HG02885 (cell line): ENCODE results near the gene KRT86.

Experiments
- ATAC-seq: cut with Tn5 transposase; IDR thresholded peaks from one replicate; pipeline ENCODE4 v1.9.1; 2021; ENCODE audit warnings: mild to moderate bottlenecking; ENCODE audit not compliant: unreplicated experiment, poor library complexity

KRT86 gene

DNA sequence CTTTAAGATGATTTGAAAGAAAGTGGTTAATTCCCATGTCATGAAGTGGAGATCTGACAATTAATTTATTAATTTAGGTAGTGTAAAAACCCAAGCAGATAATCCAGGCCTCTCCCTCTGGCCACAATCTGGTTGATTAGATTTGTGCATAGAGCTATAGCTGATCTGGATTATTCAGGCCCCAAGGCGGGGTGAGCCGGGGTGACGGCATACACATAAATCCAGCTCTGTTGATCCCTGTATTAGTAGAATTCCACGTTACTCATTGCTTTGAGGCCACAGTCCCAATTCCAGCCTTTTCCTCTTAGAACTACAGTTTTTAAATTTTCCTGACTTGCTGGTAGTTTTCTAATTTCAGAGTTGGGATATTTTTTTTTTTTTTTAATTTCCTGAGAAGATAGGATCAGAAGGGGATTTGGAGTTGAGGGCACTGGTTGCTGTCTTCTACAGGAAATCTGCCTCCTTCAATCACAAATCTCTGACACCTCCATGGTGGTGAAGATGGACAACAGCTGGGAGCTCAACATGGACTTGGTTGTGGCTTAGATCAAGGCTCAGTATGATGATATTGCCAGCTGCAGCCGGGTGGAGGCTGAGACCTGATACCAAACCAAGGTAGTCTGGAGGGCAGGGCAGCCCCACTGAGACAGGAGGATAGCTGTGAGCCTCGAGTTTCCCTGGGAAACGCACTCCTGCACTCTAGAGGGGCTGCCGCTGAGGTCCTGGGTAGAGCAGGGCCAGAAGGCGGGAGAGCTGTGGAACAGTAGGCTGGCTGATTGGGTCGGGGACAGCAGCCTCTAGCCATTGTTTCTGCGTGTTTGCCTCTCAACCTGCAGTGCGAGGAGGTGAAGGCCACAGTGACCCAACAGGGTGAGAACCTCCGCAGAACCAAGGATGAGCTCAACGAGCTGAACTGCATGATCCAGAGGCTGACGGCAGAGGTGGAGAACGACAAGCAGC is 73.4 kb downstream of the KRT86 start:
- no peak for ATAC-seq

DNA sequence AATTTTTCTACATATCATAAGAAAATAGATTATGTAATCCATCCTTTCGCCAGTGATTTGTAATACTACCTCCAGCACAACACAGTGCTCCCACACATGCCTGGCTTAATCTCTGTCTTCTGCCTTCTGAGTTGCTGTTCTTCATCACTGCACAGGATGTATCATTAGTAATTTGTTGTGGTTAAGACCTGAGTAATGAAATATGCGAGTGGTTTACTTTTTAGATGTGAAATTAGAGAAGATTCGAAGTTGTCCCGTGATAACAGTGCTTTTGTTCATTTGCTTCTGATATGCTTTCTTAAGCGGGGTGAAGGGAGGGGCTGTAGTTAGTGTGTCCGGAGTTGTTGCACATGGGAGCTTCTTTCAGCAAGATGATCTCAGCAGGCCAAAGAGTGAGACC is 74.8 kb downstream of the KRT86 start:
- no peak for ATAC-seq

- ATAC-seq = no peak
Observed at GRCh38 chr12:52350021-52350620, 75.7 kb downstream of the KRT86 start.

- ATAC-seq = no peak
Observed at GRCh38 chr12:52350786-52351185, 76.3 kb downstream of the KRT86 start.

GRCh38 chr12:52351196-52352059 is 77.0 kb downstream of the KRT86 start:
- ATAC-seq = no peak

DNA sequence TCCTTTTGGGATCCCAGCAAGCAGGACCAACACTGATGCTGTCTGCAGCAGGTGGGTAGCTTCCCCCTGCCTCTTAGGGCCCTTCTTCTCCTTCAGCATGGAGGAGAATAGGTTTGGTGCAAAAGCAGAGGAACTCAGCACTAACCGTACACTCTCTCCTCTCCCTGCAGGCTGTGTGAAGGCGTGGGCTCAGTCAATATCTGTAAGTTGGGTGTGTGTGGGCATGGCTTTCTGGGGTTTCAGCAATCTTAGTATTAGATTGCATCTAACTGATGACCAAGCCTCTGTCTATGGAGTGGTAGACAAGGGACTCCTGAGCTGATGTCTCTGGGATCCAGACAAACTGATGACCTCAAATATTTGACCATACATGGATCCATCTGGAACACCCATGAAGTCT is 78.5 kb downstream of the KRT86 start:
- ATAC-seq = no peak

DNA sequence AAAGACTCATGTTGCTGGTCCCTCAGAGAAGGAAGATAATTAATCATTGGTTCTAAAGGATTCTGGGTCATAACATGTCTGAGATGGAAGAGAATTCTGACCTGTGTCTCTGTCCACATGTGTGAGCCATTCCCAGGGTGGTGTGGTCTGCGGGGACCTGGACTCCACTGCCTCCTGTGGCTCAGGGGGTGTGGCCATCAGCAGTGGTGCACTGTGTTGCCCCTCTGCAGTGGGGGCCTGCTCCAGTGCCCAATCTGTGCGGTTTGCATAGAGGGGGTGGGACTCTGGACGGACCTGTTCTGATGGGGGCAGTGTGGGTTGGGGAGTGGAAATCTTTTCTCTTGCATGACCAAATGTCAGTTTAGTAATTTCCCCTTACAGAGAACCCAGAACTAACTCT is 79.3 kb downstream of the KRT86 start:
- ATAC-seq = no peak

DNA sequence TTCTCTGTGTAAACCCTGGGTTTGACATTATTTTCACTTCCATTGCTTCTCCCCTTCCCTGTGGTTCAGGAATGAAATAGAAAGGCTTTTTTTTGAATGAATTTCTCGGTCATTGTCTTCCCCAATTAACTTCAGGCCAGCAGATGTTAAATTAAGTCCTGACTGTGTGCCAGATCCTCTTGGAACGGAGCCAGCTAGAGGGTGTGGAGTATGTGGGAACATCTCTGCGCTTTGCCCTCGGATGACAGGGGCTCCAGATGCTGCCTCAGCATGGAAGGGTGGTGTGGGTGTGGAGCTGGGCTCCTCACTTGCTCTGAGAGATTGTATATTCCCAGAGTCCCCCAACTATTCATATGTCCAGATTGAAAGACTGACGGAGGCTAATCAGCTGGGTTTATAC is 79.8 kb downstream of the KRT86 start:
- no peak for ATAC-seq

DNA sequence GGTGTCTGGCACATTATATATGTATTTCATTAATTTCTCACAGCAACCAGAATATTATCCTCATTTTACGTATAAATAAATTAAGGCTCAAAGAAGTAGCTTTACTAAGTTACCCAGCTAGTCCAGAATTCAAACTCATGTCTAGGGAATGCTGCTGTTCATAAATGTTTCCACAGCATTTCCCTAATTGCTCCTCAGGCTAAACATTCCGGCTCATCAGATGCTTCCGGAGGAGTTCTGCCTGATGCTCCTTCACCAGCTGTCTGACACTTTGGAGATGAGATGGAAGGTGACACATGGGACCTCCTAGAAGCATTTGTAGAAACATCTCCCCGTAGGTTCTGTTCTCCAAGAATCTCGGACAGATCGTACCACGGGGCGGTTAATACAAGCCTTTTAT is 80.7 kb downstream of the KRT86 start:
- no peak for ATAC-seq

DNA sequence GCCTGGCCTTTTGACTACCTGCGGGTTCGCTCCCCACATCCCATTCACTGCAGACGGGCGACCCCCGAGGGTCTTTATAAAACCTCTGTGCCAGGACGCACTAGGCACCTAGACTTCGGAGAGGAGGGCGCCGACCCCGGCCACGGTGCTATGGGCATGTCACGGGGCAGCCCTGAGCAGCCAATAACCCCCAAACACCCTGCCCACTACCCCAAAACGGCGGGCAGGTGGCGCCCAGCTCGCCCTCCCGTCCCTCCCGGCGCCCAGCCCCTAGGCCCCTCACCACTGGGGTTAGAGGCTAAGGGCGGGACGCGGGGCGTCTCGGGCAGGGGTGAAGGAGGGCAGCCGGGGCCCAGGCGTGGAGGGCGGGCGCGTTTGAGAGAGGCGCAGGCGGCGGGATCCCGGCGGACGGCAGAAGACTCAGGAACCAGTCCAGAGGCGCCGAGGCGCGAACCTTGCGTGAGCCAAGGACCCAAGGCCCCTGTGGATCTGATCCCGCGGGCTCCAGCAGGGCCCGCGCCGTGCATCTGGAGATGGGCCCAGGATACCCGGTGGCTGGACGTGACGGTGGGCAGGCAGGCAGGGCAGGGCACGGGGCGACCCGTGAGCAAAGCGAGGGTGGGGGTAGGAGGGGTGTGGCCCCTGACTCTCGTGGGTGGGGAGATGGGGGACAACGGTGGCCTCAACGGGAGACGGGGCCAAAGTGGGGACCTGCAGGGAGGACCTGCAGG is 81.8 kb downstream of the KRT86 start:
- no peak for ATAC-seq

DNA sequence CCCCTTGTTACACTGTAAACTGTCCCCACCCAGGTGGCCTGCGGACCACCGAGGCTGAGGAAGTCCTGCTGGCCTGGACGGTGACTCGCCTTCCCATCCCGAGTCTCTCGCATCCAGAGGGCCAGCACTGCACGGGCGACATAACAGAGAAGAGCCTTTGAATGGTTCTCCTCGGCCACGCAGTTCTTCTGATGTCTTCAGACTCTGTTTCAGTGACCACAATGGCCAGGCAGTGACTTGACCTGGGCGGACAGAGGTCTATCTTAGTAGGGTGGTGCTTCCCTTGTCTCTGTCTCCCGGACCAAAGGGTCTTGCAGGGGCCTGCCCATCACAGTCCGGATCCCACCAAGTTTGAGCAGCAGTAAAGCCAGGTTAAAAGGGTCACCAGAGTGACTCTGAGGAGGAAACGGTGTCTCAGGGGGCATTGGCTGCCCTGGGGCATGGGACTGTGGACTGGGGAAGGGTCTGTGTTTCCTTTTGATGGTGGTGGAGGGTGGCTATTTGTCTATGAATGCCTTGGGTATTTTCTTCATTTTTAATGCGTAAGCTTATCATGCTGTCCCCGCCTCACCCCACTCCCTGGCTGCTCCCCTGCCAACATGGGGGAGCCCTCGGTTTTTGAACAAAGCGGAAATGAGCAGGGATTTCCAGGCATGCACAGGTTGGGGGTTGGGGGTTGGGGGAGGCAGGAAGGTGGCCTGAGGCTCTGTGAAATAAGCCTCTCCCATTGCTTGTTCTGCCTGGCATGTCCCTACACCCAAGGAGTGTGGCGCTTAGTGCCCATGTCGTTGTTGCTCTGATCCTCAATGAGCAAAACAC is 82.5 kb downstream of the KRT86 start:
- ATAC-seq = no peak
